ENCODE data around the gene OTUB2.

Gene OTUB2

DNA sequence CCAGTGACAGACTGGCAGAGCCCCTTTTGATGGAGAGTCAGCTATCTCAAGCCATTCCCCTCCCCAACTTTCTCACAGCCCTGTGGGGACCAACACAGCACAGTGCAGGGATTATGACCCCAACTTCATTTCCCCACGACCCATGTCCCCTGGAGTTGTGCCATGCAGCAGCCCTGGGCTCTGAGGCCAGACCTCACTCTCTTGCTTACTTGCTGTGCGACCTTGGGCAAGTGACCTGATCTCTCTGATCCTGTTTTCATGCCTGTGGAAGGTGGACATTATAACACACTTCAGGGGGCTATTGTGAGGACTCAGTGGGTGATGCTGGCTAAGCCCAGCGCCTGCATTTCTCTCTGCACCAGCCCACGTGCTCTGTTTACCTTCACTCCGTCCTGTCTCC, 14.1 kb downstream of the OTUB2 start:
- no peak for DNase-seq (ENCODE audit: low read depth in 3 of 3, low spot score in 1 of 3)

DNA sequence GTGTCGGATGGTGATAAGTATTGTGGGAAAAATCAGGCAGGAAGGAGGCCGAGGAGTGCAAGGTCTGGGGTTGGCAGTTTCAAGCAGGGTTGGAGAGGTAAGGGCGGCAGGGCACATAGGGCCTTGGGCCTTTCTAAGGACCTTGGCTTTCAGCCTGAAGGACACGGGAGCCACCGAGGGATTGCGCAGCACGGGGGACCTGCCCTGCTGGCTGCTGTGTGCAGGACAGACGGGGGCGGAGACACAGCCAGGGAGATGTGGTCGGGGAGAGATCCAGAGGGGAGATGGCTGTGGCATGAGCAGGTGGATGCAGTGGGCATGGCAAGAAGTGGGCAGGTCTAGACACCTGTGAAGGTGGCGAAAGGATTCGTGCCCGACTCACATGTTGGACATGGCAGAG, 14.7 kb downstream of the OTUB2 start:
- DNase-seq (ENCODE audit: low read depth in 3 of 3, low spot score in 1 of 3), result no peak

DNA sequence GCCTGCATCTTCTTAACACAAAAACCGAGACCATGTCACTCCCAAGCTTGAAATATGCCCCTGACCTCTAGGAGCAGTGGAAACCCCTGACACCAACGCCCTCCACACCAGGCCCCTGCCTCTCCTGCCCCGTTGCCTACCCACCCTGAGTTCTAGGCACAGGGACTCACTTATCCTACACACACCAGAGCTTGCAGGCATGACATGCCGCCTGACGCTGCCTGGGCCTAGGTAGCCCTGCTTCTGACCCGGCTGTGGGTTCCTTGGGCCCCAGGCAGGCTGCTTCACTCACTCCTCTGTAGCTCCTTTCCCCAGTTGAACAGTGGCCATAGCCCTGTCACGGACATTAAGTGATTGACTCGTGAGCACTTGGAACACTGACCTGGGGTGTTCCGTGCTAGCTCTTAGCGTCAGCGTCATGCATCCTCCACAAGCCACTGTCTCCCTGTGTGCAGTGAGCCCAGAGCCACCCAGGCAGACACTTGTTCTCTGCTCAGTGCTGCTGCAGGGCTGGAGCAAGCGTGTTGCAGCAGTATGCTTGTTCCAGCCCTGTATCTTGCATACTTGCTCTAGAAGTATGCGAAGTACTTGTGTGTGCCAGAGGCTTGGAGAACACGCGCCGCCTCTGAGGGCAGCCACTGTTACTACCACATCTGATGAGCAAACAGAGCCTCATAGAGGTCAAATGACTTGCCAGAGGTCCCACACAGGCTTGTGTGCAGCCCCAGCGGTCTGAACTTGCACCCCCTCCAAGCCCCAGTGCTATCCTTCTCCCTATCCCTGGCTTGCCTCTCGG, 15.6 kb downstream of the OTUB2 start:
- DNase-seq (ENCODE audit: low read depth in 3 of 3, low spot score in 1 of 3), result no peak

DNA sequence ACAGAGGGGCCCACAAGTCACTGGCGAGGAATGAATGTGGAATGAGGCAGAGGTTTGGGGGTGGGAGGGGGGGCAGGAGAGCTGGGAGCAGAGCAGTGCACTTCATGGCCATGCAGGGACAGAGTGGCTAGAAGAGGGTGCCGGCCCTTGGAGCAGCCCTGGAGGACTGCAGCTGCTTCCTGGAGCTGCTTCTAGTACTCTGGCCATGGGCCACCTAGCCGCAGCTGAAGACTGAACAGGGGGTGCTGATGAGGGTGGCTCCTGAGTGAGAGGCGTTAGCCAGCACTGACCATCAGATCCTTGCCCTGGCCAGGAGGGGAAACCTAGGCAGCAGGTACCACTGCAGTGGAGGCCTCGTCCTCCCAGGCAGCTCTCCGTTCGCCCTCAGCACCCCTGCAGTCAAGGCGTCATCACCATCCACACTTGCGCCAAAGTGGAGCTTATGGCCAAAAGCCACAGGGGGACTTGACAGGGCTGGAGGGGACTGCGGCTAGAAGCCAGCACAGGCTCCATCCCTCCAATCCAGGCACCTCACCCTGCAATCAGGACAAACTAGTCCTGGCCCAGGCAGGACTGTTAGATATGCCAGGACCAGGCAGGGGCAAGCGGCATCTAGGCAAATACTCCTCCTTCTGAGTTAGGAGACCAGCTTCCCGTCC, 16.4 kb downstream of the OTUB2 start:
- DNase-seq (ENCODE audit: low read depth in 3 of 3, low spot score in 1 of 3), result no peak

DNA sequence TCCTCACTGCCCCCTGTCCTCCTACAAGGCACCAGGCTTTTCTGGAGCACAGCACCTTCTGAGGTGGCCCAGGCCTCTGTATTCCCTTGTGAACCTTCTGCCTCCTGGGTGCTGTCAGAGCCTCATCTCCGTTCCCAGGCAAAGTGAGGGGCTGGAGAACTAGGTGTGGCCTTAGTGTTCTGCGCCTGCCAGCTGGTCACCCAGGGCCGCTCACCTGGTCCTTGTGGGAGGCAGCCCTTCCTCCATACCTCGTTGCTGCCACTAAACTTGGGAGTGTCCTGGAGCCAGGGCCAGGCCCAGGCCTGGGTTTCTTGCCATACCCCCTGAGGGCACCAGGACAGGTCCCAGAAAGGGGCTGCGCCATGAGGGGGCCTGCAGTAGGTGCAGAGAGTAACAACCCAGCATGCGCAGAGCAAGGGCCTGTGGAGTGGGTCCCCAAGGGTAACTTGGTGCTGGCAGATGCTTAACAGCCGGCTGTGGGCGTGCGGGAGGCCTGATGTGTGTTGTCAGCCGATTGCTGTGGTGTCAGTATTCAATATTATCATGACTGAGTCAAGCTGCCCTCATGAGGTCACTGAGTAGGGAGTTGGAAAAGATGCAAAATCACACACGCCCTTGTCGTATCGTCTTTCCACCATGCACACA, 17.1 kb downstream of the OTUB2 start:
- no peak for DNase-seq (ENCODE audit: low read depth in 3 of 3, low spot score in 1 of 3)

DNA sequence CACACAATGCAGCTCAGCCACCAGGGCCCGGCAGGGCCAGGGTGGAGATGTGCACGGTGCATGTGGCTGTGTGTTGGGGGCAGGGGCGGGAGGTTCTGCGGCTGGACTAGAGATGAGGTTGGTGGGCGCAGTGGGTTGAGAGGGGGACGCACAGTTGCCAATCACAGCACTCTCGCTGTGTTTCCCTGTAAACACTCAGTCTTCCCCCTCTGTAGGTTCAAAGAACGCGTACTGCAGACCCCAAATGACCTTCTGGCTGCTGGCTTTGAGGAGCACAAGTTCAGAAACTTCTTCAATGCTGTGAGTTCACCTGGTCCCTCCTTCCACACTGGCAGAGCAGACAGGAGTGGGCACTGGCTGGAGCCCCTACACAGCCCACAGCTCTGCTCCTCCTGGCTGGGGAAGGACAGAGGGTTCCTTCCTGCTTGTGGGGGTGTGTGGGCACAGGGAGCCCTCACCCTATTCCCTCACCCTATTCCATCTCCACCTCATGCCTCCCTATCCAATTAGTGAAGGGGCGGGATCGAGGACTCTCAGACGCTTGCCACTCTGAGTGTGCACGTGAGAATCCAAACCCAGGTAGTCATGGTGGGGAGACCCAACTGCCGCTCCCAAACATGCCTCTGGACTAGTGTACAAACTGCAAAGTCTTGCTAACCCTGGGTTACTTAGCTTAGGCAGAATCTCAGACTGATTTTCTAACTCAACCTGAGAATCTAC, 17.8 kb downstream of the OTUB2 start:
- DNase-seq (ENCODE audit: low read depth in 3 of 3, low spot score in 1 of 3), result no peak

DNA sequence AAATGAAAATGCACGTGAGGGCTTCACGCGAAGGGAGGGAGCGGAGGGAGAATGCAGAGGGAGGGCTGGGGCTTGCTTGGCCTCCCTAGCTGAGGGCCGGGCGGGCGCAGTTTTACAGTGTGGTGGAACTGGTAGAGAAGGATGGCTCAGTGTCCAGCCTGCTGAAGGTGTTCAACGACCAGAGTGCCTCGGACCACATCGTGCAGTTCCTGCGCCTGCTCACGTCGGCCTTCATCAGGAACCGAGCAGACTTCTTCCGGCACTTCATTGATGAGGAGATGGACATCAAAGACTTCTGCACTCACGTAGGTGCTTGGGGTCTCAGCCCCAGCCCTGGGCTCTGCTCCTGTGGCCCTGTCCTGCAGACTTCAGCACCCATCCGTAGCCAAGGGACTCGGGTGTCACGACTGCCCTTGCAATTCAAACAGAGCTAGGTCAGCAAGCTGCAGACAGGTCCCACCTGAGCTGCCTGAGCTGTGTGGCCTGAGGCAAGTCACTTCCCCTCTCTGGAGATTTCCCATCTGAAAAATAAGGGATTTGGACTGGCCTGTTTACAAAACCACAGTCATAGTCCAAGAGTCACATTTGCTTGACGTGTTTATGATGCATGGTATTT, 18.4 kb downstream of the OTUB2 start:
- DNase-seq (ENCODE audit: low read depth in 3 of 3, low spot score in 1 of 3), result no peak

DNA sequence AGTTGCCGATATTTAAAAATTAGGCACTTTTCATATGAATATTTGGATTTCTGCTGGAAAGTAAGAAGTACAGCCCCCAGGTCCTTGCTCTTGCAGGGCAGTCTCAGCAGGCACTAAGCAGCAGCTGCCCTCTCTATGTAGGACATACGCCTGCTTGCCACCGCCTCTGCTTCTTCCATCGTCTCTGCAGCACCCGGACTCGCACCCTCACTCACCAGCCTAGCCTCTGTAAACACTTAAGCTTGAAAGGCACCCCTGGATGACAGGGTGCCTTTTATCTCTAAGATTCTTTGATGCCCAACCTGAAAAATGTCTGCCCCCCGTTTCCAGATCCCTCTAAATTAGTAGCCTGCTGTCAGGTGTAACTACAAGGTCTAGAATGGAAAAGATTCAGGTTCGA, 19.0 kb downstream of the OTUB2 start:
- no peak for DNase-seq (ENCODE audit: low read depth in 3 of 3, low spot score in 1 of 3)

DNA sequence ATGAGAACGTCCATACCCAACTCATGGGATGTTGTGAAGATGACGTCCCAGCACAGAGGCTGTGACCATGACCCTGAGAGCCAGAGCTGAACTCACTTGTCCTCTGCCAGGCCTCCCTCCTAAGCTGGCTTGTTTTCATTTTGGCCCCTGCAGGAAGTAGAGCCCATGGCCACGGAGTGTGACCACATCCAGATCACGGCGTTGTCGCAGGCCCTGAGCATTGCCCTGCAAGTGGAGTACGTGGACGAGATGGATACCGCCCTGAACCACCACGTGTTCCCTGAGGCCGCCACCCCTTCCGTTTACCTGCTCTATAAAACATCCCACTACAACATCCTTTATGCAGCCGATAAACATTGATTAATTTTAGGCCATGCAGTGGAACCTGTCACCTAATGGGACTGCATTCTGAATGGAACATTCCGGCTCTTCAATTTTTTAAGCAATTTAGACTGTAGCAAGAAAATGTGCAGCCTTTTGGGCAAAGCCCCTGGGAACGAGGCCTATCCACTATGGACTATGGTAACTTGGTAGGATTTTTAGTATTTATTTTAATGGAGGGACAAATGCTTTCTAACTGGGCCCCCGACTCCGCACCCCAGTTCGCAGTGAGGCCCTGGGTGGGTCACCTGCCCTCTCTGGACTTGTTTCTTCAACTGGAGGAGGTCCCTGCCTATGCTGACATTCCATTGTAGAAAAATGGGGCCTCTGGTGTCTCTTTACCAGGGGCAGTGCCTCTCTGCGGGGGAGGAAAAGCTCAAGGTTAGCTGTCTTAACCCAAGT, 19.6 kb downstream of the OTUB2 start:
- DNase-seq (ENCODE audit: low read depth in 3 of 3, low spot score in 1 of 3), result no peak

DNA sequence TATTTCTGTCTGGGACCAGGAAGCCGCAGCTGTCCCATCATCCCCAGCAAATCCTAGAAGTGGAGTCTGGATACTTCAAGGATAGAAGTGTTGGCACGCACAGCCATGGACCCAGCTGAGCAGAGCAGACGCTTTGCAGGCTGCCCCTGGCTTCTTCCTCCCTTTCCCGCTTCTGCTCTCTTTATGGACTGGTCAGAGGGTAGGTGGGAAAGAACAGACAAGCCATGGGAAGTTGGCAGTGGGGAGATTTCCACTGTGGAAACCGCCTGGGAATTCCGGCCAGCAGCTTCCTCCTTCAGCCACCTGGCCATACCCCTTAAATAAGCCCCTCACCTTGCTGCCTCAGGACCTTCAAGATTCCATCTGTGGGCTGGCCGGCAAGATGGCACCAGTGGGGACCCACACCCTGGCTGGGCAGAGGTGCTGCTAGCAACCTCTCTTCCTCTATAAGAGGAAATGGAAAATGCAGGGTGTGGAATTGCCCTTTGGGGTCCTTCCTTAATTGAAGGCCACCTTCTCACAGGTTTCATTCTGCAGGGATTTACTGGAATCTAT, 20.6 kb downstream of the OTUB2 start:
- DNase-seq (ENCODE audit: low read depth in 3 of 3, low spot score in 1 of 3), result no peak

DNA sequence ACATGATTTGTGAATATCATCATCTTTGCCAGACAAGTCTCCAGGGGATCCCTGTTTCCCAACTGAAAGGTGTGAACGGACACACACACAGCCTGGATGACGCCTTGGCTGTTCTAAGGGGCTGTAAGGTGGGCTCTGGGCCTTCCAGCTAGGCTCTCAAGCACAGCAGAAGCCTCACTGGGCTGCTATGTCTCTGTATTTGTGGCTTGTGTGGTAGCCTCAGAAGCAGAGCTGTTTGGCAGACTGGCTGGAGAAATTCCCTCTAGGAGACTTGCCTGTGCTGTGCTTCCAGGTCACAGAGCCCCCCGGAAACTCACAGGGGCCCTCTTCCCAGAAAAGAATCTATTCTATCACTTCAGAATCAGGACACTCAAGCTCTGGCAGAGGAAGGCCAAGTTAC, 21.4 kb downstream of the OTUB2 start:
- DNase-seq (ENCODE audit: low read depth in 3 of 3, low spot score in 1 of 3), result no peak

DNA sequence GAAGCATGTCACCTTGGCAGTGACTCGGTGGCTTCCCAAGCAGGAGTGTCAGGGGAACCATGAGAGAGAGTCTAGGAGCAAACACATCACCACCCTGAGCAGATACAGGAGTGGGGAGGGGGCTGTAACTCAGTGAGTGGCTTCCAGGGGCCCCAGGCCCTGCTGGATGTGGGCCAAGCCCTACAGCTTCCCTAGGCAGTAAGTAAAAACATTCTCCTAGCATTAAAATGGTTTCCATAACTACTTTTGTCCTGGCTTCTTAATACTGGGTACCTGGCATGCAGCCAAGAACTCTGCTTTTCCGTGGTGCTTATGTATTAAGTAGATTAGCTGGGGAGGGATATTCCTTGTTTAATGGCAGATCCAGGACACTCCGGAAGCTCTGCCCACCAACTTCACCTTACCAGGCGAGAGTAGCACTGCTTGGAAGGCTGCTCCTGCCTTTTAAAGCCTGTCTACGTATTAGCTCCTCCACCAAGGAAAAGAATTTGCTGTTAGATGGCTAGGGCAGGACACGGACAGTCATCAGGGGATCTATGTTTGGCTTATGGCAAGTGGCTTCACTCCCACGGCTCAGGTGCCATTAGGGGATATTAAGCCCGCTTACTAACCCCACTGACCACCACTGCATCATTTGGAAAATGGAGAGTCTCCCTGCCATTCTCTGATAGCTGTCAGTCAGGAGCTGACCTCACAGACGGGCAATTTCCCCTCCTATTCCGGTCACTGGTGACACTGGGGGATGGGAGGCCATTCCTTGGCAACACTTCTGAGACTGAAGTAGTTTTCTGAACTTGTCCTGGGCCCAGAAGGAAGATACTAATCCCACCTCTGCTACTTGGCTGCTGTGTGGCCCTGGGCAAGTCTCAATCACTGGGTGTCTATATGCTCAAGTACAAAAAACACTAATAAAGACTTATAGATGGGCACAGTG, 22.8 kb downstream of the OTUB2 start:
- DNase-seq (ENCODE audit: low read depth in 3 of 3, low spot score in 1 of 3), result no peak

DNA sequence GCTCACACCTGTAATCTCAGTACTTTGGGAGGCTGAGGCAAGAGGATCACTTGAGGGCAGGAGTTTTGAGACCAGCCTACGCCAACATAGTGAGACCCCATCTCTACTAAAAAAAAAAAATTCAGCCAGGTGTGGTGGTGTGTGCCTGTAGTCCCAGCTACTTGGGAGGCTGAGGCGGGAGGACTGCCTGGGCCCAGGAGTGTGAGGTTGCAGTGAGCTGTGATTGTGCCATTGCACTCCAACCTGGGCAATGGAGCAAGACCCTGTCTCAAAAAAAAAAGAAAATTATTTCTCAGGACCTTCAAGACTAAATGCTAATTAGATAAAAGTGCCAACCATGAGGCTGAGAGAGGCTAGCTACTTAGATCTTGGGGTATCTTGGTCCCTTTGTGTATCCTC, 23.5 kb downstream of the OTUB2 start:
- DNase-seq (ENCODE audit: low read depth in 3 of 3, low spot score in 1 of 3), result no peak

DNA sequence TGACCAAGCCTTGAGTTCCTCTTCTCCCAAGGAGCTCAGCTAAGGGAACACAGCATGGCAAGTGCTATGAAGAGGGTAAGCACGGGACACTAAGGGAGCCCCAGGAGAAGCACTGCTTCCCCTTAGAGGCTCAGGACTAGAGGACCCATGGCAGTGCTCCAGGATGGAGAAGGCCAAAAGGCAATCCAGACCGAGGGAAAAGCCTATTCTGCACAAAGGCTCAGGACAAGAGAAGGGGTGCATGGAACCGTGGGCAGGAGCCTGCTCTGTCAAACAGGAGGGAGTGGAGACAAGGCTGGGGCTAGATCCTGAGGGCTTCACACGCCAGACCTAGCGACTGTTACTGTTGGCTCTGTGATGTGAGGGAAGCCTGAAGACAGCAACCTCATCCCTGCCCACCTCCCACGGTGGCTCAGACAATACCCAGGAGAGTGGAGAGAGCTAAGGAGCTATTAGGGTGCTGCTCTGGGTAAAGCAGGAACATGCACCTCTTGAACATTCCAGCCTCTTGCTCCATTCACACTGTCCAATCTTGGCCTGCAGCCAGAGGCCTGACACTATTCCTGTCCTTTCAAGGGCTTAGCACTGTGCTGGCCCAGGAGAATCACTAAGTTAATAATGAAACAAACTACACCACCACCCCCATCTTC, 24.2 kb downstream of the OTUB2 start:
- no peak for DNase-seq (ENCODE audit: low read depth in 3 of 3, low spot score in 1 of 3)

DNA sequence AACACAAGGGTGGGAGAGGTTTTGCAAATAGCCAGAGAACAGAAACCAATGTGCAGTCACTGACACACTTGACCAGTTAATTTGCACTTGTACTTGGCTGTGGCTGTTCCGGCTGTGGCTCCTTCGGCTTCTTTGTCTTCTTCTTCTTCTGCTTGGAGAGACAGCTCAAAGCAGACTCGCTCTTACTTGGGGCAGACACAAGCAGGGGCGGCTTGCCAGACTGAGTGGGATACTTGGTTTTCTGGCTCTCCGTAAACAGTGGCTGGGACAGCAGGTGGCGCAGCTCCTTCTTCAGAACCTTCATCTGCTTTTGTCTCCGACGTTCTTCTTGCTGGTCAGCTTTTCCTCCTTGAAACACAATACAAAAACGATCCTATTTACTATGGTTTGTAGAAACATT, 25.0 kb downstream of the OTUB2 start:
- DNase-seq (ENCODE audit: low read depth in 3 of 3, low spot score in 1 of 3), result no peak

DNA sequence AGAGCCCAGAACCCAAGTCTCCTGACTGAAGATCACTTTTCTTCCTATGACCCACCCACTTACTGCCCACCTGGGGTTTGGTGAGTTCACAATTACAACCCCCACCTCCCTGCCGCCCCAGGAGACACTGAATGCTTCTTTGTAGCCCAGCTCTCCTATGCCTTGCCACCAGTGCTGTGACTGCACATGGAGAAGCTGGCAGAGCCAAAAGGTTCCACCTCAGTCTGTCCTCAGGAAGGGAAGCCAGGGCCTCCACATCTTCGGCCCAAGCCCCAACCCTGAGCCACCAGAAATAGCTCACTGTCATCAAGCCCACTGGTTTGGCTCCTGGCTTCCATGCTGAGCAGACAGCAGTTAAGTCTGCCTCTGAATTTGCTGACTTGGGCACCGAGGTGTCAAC, 25.6 kb downstream of the OTUB2 start:
- no peak for DNase-seq (ENCODE audit: low read depth in 3 of 3, low spot score in 1 of 3)

DNA sequence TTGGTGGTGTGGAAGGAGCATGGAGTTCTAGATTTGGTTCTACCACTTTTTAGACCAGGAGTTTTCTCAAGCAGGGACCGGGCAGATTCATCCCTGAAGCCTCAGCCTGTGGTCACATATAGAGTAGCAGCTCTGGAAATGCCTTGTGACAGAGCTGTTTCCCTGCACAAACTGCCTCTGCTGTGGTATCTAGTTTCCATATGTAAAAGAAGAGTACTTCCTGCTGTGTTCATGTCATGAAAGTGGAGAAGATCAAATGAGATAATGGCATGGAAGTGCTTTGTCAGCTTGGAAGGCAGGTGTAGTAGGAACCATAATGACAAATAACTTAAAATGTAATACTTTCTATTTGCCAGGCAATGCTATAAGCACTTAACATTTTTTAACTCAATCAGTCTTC, 26.1 kb downstream of the OTUB2 start:
- no peak for DNase-seq (ENCODE audit: low read depth in 3 of 3, low spot score in 1 of 3)

DNA sequence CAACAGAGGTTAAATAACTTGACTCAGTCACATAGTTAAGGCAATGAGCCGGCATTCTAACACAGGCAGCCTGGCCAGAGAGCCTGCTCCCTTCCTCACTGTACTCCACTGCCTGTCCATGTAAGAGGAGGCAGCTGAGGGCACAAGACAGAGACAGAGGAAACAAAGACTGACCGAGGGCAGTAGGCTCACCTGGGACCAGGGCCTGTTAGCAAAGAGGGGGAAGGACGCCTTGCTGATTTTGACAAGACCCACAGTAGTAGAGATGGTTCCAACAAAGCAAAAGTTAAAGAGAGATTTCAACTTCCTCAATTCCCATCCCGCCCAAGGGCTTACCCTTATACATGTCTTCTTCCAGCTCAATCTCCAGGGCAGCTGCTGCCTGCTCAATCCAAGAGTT, 26.5 kb downstream of the OTUB2 start:
- no peak for DNase-seq (ENCODE audit: low read depth in 3 of 3, low spot score in 1 of 3)

DNA sequence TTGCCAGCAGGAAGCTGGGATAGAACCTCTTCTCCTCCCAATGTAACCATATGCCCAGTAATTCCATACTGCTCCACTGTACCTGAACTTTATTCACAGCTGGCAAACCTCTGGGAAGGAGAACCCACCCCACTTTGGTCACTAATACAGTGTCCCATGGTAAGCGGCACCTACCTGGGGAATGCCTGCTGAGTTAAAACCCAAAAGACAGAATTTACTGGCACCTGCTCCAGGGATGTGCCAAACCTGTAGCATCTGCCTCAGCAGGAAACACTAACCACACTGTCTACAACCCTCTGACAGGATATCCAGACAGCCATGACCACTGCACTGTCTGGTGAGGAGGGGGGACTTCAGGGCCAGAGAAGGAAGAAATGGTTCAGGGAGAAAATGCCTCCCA, 28.3 kb downstream of the OTUB2 start:
- DNase-seq (ENCODE audit: low read depth in 3 of 3, low spot score in 1 of 3), result no peak

All from stimulated activated CD4-positive, alpha-beta T cell treated with anti-CD3 and anti-CD28 coated beads, TNF-alpha, amount 100 ng/mL, for 1 hour (primary cell).